ENCODE results near the gene SDK1. TPM values are rescaled to one million over a fixed set of nuclear protein-coding genes. Genes with fewer than 3 reads are reported as not detected.

Gene SDK1
- total and polyA plus RNA-seq, 2 of the 8 experiments (the other 6 are each of a cell fraction or from before 2014, with no cell fraction given), result 3.3 to 7.2 TPM

DNA sequence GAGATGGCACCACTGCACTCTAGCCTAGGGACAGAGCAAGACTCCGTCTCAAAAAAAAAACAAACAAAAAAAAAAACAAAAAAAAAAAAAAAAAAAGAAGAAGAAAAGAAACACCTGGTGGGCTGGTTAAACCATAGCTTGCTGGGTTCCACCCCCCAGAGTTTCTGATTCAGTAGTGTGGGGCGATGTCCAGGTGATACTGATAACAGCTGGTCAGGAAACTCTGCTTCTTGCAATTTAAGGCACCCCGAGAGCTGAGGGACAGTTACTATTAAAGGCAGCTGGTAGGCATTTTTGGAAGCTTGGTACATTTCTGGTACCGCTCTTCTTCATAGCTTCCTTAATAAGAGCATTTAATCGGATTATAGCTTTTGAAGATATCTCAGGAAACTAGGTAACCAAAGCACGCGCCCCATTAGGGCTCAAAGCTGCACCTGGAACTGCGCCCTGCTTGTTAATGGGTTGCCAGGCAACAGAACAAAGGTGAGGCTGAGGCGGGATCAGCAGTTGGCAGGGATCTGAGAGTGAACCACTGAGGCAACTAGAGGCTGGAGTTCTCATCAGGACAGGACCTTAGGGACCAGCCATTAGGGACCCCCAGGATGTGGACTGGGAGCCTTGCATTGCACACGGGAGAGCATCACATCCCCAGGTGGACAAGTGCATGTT, 6.5 kb upstream of the SDK1 start:
- TF ChIP-seq POLR2AphosphoS5 (IDR thresholded peaks at IDR 0.05; ENCODE audit: low read depth, low read length) (peak; percentile 49; the same call in 1 of the 2 replicates), SP2 (IDR thresholded peaks at IDR 0.05; ENCODE audit: low read length) (no peak), TCF12 (IDR thresholded peaks at IDR 0.05; ENCODE audit: low read depth, low read length) (peak; percentile 81; the same call in 1 of the 2 replicates)
- Histone ChIP-seq H3K4me2 (ENCODE audit: insufficient read depth in 1 of 2, low read depth in 2 of 2, low read length in 2 of 2) (no peak overlapping the region), H4K20me1 (replicated peaks in 1 of 2; ENCODE audit: control insufficient read depth in 1 of 2, insufficient read depth in 2 of 2, low read length in 2 of 2) (no peaks in the 10 kb centered on the region)

More for the DNA sequence above, 6.5 kb upstream of the SDK1 start:
- Histone ChIP-seq H3K4ac (replicated peaks; ENCODE audit: insufficient read length, low read depth, low read length) (no peak overlapping the region), H2BK12ac (ENCODE audit: low read depth, low read length) (no peak overlapping the region), H3K18ac (ENCODE audit: extremely low read depth, low read length) (no peak overlapping the region), H3K4me1 (replicated peaks in 1 of 4; ENCODE audit: control insufficient read depth in 3 of 4, insufficient read depth in 4 of 4, low read length in 3 of 4) (peaks cover 0 to 4% (median 1%) of the 10 kb centered on the region in 4 experiments; a peak in 2 of 7 replicates), H2BK120ac (replicated peaks; ENCODE audit: low read depth, low read length) (no peak overlapping the region), H3K56ac (replicated peaks; ENCODE audit: insufficient read length, low read depth, low read length) (no peak overlapping the region), H3K27me3 (replicated peaks in 1 of 4; ENCODE audit: control insufficient read depth in 3 of 4, extremely low read depth in 1 of 4, insufficient read depth in 3 of 4, low read length in 3 of 4) (no peaks in the 10 kb centered on the region; a peak in 2 of 7 replicates), H3K9ac (replicated peaks in 1 of 4; ENCODE audit: extremely low read depth in 1 of 4, low read depth in 3 of 4, low read length in 3 of 4) (peak overlapping the region in 1 of 4 experiments; percentile 48; a peak in 1 of 7 replicates), H2BK20ac (ENCODE audit: low read length) (no peak overlapping the region), H3K14ac (ENCODE audit: insufficient read length) (no peak overlapping the region), H3K27ac (ENCODE audit: low read depth, low read length) (no peak overlapping the region), H2AK5ac (ENCODE audit: low read depth, low read length) (no peak overlapping the region), H3K4me3 (ENCODE audit: extremely low read depth in 1 of 4, insufficient read depth in 2 of 4, low read depth in 3 of 4, low read length in 4 of 4) (no peak overlapping the region), H3K9me3 (ENCODE audit: insufficient read depth in 2 of 2, low read depth in 1 of 2, low read length in 1 of 2) (no peaks in the 10 kb centered on the region), H3K79me1 (ENCODE audit: low read depth, low read length) (no peaks in the 10 kb centered on the region), H2BK15ac (ENCODE audit: low read length) (no peak overlapping the region), H2AFZ (ENCODE audit: low read length) (no peak overlapping the region), H3K23me2 (ENCODE audit: low read depth, low read length) (no peaks in the 10 kb centered on the region), H2BK5ac (ENCODE audit: low read depth, low read length) (no peak overlapping the region), H3K23ac (ENCODE audit: insufficient read length) (no peak overlapping the region), H4K5ac (ENCODE audit: insufficient read length, low read depth, low read length) (no peak overlapping the region), H3K36me3 (ENCODE audit: control insufficient read depth in 2 of 4, insufficient read depth in 4 of 4, low read length in 3 of 4) (no peaks in the 10 kb centered on the region), H4K91ac (replicated peaks; ENCODE audit: insufficient read length, low read length) (no peak overlapping the region), H4K8ac (ENCODE audit: extremely low read depth, insufficient read depth, low read length) (no peak overlapping the region), H3K79me2 (ENCODE audit: control insufficient read depth in 1 of 2, insufficient read depth in 2 of 2, low read length in 2 of 2) (no peaks in the 10 kb centered on the region)
- peak in 1 of 2 experiments; percentile 64 for DNase-seq (ENCODE audit: low read depth in 1 of 2, low spot score in 2 of 2)
- CTCF ChIA-PET (ENCODE audit: partially characterized antibody), result interaction anchor here (1.5 kb wide), 2 partner anchors 11 to 430 kb away, joined by 4 to 5 read pairs; no protein-coding TSS in a partner anchor
- 66% methylated on average over 9 of the region's 10 CpGs; no CpG with 5 or more reads in 1 of the 2 experiments for WGBS, 2 experiments (ENCODE audit: extremely low coverage in 1 of 2, insufficient coverage in 1 of 2, insufficient read length in 1 of 2, insufficient replicate concordance in 2 of 2, low coverage in 1 of 2, low lambda C conversion rate in 2 of 2, missing lambda C conversion rate in 1 of 2)
- POLR2A ChIA-PET (ENCODE audit: partially characterized antibody), result interaction anchor here (0.6 to 0.9 kb wide), 2 partner anchors 10 to 585 kb away, joined by 3 read pairs; no protein-coding TSS in a partner anchor
- peak; percentile 81 for FAIRE-seq
